Neuronal stem cell (in vitro differentiated cells): ENCODE results near the gene TINCR.

Experiments
- DNase-seq: peaks from one replicate; pipeline ENCODE4 v3.0.0-alpha.2; 2013; ENCODE audit warnings: low spot score
- H2AFZ ChIP-seq: one replicate; pipeline ENCODE4 v1.6.1; 2013; ENCODE audit warnings: mild to moderate bottlenecking, low read length, inconsistent platforms
- H2AK5ac ChIP-seq: 2 replicates; pipeline ENCODE4 v1.6.1; 2013; ENCODE audit warnings: low read depth, mild to moderate bottlenecking, inconsistent platforms, low read length, moderate library complexity, mixed read lengths
- H2BK120ac ChIP-seq: 2 replicates; pipeline ENCODE4 v1.6.1; 2013; ENCODE audit warnings: low read depth, mild to moderate bottlenecking, inconsistent platforms, low read length, moderate library complexity, mixed read lengths
- H2BK12ac ChIP-seq: one replicate; pipeline ENCODE4 v1.6.1; 2013; ENCODE audit warnings: low read length, inconsistent platforms
- H2BK15ac ChIP-seq: 2 replicates; pipeline ENCODE4 v1.6.1; 2013; ENCODE audit warnings: mild to moderate bottlenecking, low read length, inconsistent platforms, mixed read lengths
- H2BK5ac ChIP-seq: one replicate; pipeline ENCODE4 v1.6.1; 2013; ENCODE audit warnings: inconsistent platforms, mild to moderate bottlenecking, low read length, moderate library complexity
- H3K14ac ChIP-seq: one replicate; pipeline ENCODE4 v1.6.1; 2013; ENCODE audit warnings: low read length, inconsistent platforms
- H3K18ac ChIP-seq: 2 replicates; pipeline ENCODE4 v1.6.1; 2013; ENCODE audit warnings: low read length, inconsistent platforms
- H3K23ac ChIP-seq: 2 replicates; pipeline ENCODE4 v1.6.1; 2013; ENCODE audit warnings: low read depth, mild to moderate bottlenecking, mixed read lengths, low read length, inconsistent platforms; ENCODE audit not compliant: poor library complexity
- H3K27ac ChIP-seq: replicated peaks from 3 replicates; pipeline ENCODE4 v1.5.1; 2013; ENCODE audit warnings: low read length, inconsistent platforms
- H3K27me3 ChIP-seq, 3 experiments: 2 replicates each; pipeline ENCODE4 v1.6.1; 2013; ENCODE audit warnings: low read length in 3 of 3, mild to moderate bottlenecking in 2 of 3, inconsistent platforms in 1 of 3, low read depth in 1 of 3, mixed read lengths in 1 of 3, moderate library complexity in 1 of 3; ENCODE audit not compliant: control insufficient read depth in 3 of 3, insufficient read depth in 3 of 3
- H3K36me3 ChIP-seq, 2 donors: replicated peaks in 1 of 2; 2 replicates each; pipeline ENCODE4 v1.6.1; 2013; ENCODE audit warnings: low read length in 2 of 2; ENCODE audit not compliant: control insufficient read depth in 2 of 2, insufficient read depth in 2 of 2
- H3K4ac ChIP-seq: 2 replicates; pipeline ENCODE4 v1.6.1; 2013; ENCODE audit warnings: inconsistent platforms, mild to moderate bottlenecking, low read length, moderate library complexity
- H3K4me1 ChIP-seq, 2 donors: 1 replicate in 1 of 2; 2 replicates in 1 of 2; pipeline ENCODE4 v1.6.1; 2013; ENCODE audit warnings: low read length in 2 of 2, low read depth in 1 of 2; ENCODE audit not compliant: control insufficient read depth in 2 of 2, insufficient read depth in 1 of 2
- H3K4me2 ChIP-seq: one replicate; pipeline ENCODE4 v1.6.1; 2013; ENCODE audit warnings: mild to moderate bottlenecking, low read length, inconsistent platforms; ENCODE audit not compliant: insufficient read depth, poor library complexity, severe bottlenecking
- H3K4me3 ChIP-seq, 2 donors: 2 replicates each; pipeline ENCODE4 v1.5.1; 2013; ENCODE audit warnings: low read length in 2 of 2, mild to moderate bottlenecking in 2 of 2, inconsistent platforms in 1 of 2, moderate library complexity in 1 of 2
- H3K79me1 ChIP-seq: one replicate; pipeline ENCODE4 v1.6.1; 2013; ENCODE audit warnings: low read depth, mild to moderate bottlenecking, inconsistent platforms, low read length, moderate library complexity
- H3K9ac ChIP-seq: one replicate; pipeline ENCODE4 v1.6.1; 2013; ENCODE audit warnings: mild to moderate bottlenecking, low read depth, low read length, inconsistent platforms; ENCODE audit not compliant: poor library complexity
- H3K9me3 ChIP-seq, 2 donors: replicated peaks in 1 of 2; 2 replicates each; pipeline versions ENCODE3 to v1.6.1; 2013; ENCODE audit warnings: low read length in 2 of 2, mild to moderate bottlenecking in 2 of 2, inconsistent platforms in 1 of 2, low read depth in 1 of 2, mixed read lengths in 1 of 2, moderate library complexity in 1 of 2; ENCODE audit not compliant: control insufficient read depth in 2 of 2, insufficient read depth in 1 of 2
- H4K8ac ChIP-seq: one replicate; pipeline ENCODE4 v1.6.1; 2013; ENCODE audit warnings: low read depth, mild to moderate bottlenecking, inconsistent platforms, low read length, moderate library complexity
- H4K91ac ChIP-seq: one replicate; pipeline ENCODE4 v1.6.1; 2013; ENCODE audit warnings: low read length, low read depth, mild to moderate bottlenecking, inconsistent platforms; ENCODE audit not compliant: poor library complexity
- WGBS, 2 donors: extraction: QIAGEN DNeasy Blood & Tissue Kit; methylation state at CpG; one replicate each; pipeline ENCODE4 v1.1.7; 2013; ENCODE audit warnings: missing lambda C conversion rate in 2 of 2, mixed read lengths in 1 of 2; ENCODE audit not compliant: insufficient read length in 2 of 2, insufficient replicate concordance in 1 of 2; ENCODE audit errors: extremely low coverage in 2 of 2; 5-methylcytosine and 5-hydroxymethylcytosine counted together

Gene TINCR

DNA sequence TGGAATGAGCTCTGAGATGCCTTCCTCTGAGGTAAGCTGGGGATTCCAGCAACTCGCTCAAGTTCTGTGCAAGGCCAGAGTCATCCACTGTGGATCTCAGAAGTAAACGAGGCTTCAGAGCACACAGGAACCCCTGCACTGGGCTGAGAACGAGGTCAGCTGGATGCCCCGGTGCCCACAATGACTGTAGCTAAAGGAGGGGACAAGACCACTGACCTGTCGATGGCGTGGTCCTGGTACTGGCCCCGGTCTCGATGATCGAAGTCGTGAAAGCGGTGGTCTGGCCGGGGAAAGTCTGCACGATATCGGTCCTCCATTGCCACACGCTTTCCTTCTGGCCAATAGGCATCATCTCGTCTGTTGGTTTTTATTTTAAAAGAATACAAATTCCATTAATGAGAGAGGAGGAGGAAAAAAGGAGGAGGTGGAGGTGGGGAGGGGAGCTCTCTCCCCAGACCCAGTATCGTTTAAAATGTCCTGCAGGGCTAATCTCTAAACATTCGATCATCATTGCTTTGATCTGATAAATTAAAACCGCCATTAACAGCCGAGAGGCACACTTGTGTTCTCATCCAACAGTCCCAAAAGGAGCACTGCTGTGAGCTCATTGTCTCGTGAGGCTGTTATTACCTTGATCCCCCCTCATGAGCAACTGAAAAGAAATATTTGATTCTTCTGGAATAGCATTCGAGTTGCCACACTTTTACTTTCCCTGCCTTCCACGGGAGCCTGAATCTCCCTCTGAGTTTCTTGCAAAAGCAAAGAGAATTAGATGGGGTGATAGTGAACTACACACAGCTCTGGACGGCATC is 25.0 kb upstream of the TINCR start:
- Histone ChIP-seq H3K4me2 (no peak overlapping the region), H3K4ac (no peak overlapping the region), H4K8ac (no peak overlapping the region), H3K27ac (no peak overlapping the region), H3K4me3 (no peak overlapping the region), H2BK120ac (no peak overlapping the region), H2AK5ac (no peak overlapping the region), H4K91ac (no peak overlapping the region), H2BK12ac (no peak overlapping the region), H3K36me3 (peaks cover 65 to 98% of the 10 kb centered on the region in 2 donors), H2AFZ (no peak overlapping the region), H3K18ac (no peak overlapping the region), H3K27me3 (no peaks in the 10 kb centered on the region), H3K79me1 (peaks cover 3% of the 10 kb centered on the region), H2BK5ac (no peak overlapping the region), H2BK15ac (no peak overlapping the region), H3K14ac (no peak overlapping the region), H3K9ac (no peak overlapping the region), H3K9me3 (no peaks in the 10 kb centered on the region), H3K23ac (no peak overlapping the region), H3K4me1 (no peaks in the 10 kb centered on the region)
- DNase-seq = no peak
- WGBS, 2 donors = no CpG with 5 or more reads among the region's 24 CpGs

DNA sequence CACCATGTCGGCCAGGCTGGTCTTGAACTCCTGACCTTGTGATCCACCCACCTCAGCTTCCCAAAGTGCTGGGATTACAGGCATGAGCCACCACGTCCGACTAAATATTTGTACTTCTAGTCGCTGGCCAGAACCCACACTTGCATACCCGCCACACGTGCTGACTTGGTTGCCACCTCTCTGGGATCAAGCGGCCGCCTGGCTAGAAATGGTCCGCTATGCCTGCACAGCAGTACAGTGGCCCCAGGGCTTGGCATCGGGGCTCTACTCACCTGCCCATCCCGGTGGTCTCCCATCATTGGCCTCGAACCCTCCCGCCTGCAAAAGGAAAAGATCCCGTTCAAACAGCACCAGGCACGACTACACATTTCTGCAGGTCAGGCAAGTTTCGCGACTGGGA is 23.7 kb upstream of the TINCR start:
- no CpG with 5 or more reads among the region's 17 CpGs for WGBS, 2 donors
- Histone ChIP-seq H3K9me3 (no peaks in the 10 kb centered on the region), H3K23ac (no peak overlapping the region)

DNA sequence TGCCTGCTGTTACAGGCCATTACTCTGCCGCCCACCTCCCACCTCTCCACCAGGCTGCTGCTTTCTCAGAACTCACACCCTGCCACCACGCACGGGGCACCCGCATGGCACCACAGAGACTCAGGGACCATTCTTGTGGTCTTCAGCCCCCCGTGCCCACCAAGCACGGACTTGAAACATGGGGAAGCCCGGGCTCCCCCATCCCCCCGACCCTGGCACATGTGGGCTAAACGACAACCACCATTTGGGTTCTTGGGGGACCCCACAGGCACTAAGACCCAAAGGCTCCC is 23.1 kb upstream of the TINCR start:
- H3K27me3 ChIP-seq = no peaks in the 10 kb centered on the region
- peaks cover 3% of the 10 kb centered on the region for H3K79me1 ChIP-seq
- whole genome bisulfite sequencing, 2 donors = no CpG with 5 or more reads among the region's 9 CpGs
- no peaks in the 10 kb centered on the region for H3K9me3 ChIP-seq
- DNase-seq = no peak
- no peak overlapping the region for H2BK15ac ChIP-seq
- H2AK5ac ChIP-seq = no peak overlapping the region
- H3K9ac ChIP-seq = no peak overlapping the region
- H2BK12ac ChIP-seq = no peak overlapping the region
- no peak overlapping the region for H4K91ac ChIP-seq
- H3K14ac ChIP-seq = no peak overlapping the region
- no peak overlapping the region for H3K18ac ChIP-seq
- peaks cover 61 to 94% of the 10 kb centered on the region in 2 donors for H3K36me3 ChIP-seq
- no peak overlapping the region for H3K4ac ChIP-seq
- H3K4me2 ChIP-seq = no peak overlapping the region
- H2BK120ac ChIP-seq = no peak overlapping the region
- H3K4me3 ChIP-seq = no peak overlapping the region
- no peak overlapping the region for H2BK5ac ChIP-seq
- H3K4me1 ChIP-seq = peaks cover 6 to 8% of the 10 kb centered on the region in 2 donors
- H3K23ac ChIP-seq = no peak overlapping the region
- H4K8ac ChIP-seq = no peak overlapping the region
- H3K27ac ChIP-seq = no peak overlapping the region
- H2AFZ ChIP-seq = no peak overlapping the region

More for the DNA sequence above, 23.7 kb upstream of the TINCR start:
- Histone ChIP-seq H3K79me1 (peaks cover 2% of the 10 kb centered on the region), H3K27me3 (no peaks in the 10 kb centered on the region), H3K4me1 (peaks cover 0 to 3% of the 10 kb centered on the region in 2 donors), H3K4me3 (no peak overlapping the region), H3K9ac (no peak overlapping the region), H2BK5ac (no peak overlapping the region), H2BK15ac (no peak overlapping the region), H3K18ac (no peak overlapping the region), H3K36me3 (peaks cover 61 to 98% of the 10 kb centered on the region in 2 donors), H3K4ac (no peak overlapping the region), H4K8ac (no peak overlapping the region), H3K27ac (no peak overlapping the region), H4K91ac (no peak overlapping the region), H2AK5ac (no peak overlapping the region), H2AFZ (no peak overlapping the region), H3K4me2 (no peak overlapping the region), H2BK120ac (no peak overlapping the region), H3K14ac (no peak overlapping the region), H2BK12ac (no peak overlapping the region)
- no peak for DNase-seq

DNA sequence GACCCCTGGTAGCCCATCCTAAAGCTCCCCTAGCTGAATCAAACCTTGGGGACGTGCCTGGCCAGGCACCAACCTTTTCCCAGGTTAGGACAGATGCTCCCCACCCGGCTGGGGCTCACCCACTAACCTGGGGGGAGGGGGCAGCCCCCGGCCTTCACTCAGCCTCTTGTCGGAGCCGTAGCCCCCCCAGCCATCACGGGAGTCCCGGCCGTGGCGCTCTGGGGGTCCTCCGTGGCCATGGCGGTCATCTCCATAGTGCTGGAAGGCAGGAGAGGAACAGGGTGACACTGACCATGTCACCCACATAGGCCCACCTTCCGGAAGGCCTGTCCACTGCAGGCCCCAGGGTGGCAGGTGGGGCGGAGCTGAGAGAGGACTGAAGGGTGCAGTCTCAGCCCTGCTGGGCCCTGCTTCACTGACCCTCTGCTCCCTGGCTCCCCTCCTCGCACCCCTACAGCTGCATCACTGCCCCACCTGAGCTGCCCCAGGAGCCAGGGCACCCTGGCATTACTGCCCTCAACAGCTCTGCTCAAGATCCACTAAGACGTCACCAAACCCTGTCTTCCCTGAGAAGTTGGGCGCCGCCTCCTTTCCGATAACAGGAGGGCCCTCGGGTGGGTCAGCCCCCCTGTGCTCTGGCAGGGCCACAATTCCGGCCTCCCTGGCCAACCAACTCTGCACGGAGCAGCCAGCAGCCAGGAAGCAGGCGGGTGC is 22.6 kb upstream of the TINCR start:
- Histone ChIP-seq H3K9ac (peak overlapping the region; percentile 63), H3K18ac (no peak overlapping the region), H2BK15ac (no peak overlapping the region), H3K4ac (no peak overlapping the region), H2BK12ac (no peak overlapping the region), H2BK120ac (no peak overlapping the region), H3K79me1 (peaks cover 3% of the 10 kb centered on the region), H2AK5ac (no peak overlapping the region), H2AFZ (no peak overlapping the region), H3K27me3 (no peaks in the 10 kb centered on the region), H2BK5ac (no peak overlapping the region), H3K14ac (no peak overlapping the region), H3K4me1 (peaks cover 11 to 12% of the 10 kb centered on the region in 2 donors), H3K9me3 (no peaks in the 10 kb centered on the region), H3K36me3 (peaks cover 56 to 89% of the 10 kb centered on the region in 2 donors), H3K23ac (peak overlapping the region; percentile 92), H4K8ac (no peak overlapping the region), H3K27ac (no peak overlapping the region), H4K91ac (no peak overlapping the region), H3K4me2 (no peak overlapping the region), H3K4me3 (no peak overlapping the region)
- WGBS, 2 donors = no CpG with 5 or more reads among the region's 22 CpGs
- no peak for DNase-seq
